T-cell (primary cell): Measurements from ENCODE around the gene SCN4A. TPM values are rescaled to one million over a fixed set of nuclear protein-coding genes. Genes with fewer than 3 reads are reported as not detected.

Experiments used
- ATAC-seq, 4 experiments: fragments of 200-7000 bp in 3 of 4; fragments of 150-1000 bp in 1 of 4; cut with Tn5 transposase; replicated peaks in 1 of 4; 1 replicate in 3 of 4; 2 replicates in 1 of 4; pipeline ENCODE4 v1.10.0; 2021; ENCODE audit warnings: moderate library complexity in 3 of 4, mild to moderate bottlenecking in 2 of 4, moderate number of reproducible peaks in 1 of 4
- CTCF ChIA-PET, 2 donors: fragments of 300-600 bp; sonication (Branson Sonifier 250); formaldehyde crosslinking; loops; one replicate each; lab custom pipeline; 2022; ENCODE audit warnings: antibody characterized with exemption in 2 of 2; lab: Charles Lee
- POLR2A ChIA-PET, 2 donors: fragments of 300-600 bp; sonication (Branson Sonifier 250); formaldehyde crosslinking; loops; one replicate each; lab custom pipeline; 2022; ENCODE audit warnings: antibody characterized with exemption in 2 of 2; lab: Charles Lee
- DNase-seq, 35 experiments: peaks; one replicate each; pipeline versions ENCODE4 v3.0.0 to v3.0.0-alpha.2; 2013 to 2023
- H3K27ac ChIP-seq: one replicate; pipeline ENCODE4 v1.5.1; 2013; ENCODE audit warnings: low read length
- H3K27me3 ChIP-seq, 2 experiments: replicated peaks in 1 of 2; 1 replicate in 1 of 2; 2 replicates in 1 of 2; pipeline versions ENCODE4 v1.6.1 to v1.7.0; 2013; ENCODE audit warnings: low read length in 1 of 2, mixed read lengths in 1 of 2; ENCODE audit not compliant: control insufficient read depth in 2 of 2, insufficient read depth in 2 of 2; ENCODE audit errors: extremely low read depth in 1 of 2
- H3K36me3 ChIP-seq, 2 donors: 1 replicate in 1 of 2; 2 replicates in 1 of 2; pipeline versions ENCODE4 v1.6.1 to v1.7.0; 2013; ENCODE audit warnings: low read length in 1 of 2; ENCODE audit not compliant: control insufficient read depth in 2 of 2, insufficient read depth in 1 of 2; ENCODE audit errors: extremely low read depth in 1 of 2
- H3K4me1 ChIP-seq, 2 experiments: 1 replicate in 1 of 2; 2 replicates in 1 of 2; pipeline versions ENCODE4 v1.6.1 to v1.7.0; 2013; ENCODE audit warnings: low read length in 2 of 2, mixed read lengths in 1 of 2; ENCODE audit not compliant: insufficient read depth in 2 of 2, control insufficient read depth in 1 of 2; ENCODE audit errors: extremely low read depth in 1 of 2
- H3K4me3 ChIP-seq, 2 donors: 1 replicate in 1 of 2; 2 replicates in 1 of 2; pipeline versions ENCODE4 v1.5.1 to v1.7.0; 2013; ENCODE audit warnings: mild to moderate bottlenecking in 2 of 2, low read length in 1 of 2, moderate library complexity in 1 of 2; ENCODE audit not compliant: control insufficient read depth in 1 of 2; ENCODE audit errors: extremely low read depth in 1 of 2
- H3K9me3 ChIP-seq: 2 replicates; pipeline ENCODE4 v1.7.0; 2013
- H3K27ac Mint-ChIP-seq, 2 donors: one replicate each; pipeline ENCODE4 v1.8.0; 2020 to 2021; ENCODE audit warnings: mild to moderate bottlenecking in 2 of 2, mixed read lengths in 2 of 2
- H3K27me3 Mint-ChIP-seq, 2 donors: one replicate each; pipeline ENCODE4 v1.8.0; 2021 to 2022; ENCODE audit warnings: mixed read lengths in 2 of 2
- H3K36me3 Mint-ChIP-seq: one replicate; pipeline ENCODE4 v1.8.0; 2021; ENCODE audit warnings: mixed read lengths
- H3K4me1 Mint-ChIP-seq, 3 donors: one replicate each; pipeline ENCODE4 v1.8.0; 2020 to 2022; ENCODE audit warnings: mixed read lengths in 3 of 3, mild to moderate bottlenecking in 1 of 3
- H3K4me3 Mint-ChIP-seq, 3 donors: one replicate each; pipeline ENCODE4 v1.8.0; 2020 to 2022; ENCODE audit warnings: mild to moderate bottlenecking in 3 of 3, mixed read lengths in 3 of 3, moderate library complexity in 3 of 3
- H3K9me3 Mint-ChIP-seq, 3 donors: one replicate each; pipeline ENCODE4 v1.8.0; 2020 to 2022; ENCODE audit warnings: mixed read lengths in 3 of 3
- WGBS: methylation state at CpG from one replicate; pipeline ENCODE4 v1.1.5; 2013; ENCODE audit warnings: missing lambda C conversion rate; ENCODE audit not compliant: insufficient coverage; 5-methylcytosine and 5-hydroxymethylcytosine counted together
- total RNA-seq, 35 experiments: library from RNA in 6 of 35; stranded (reverse) in 6 of 35; fragments of 120-200 nt in 1 of 35; gene quantifications; one replicate each; pipeline versions ENCODE4 v1.2.1 to v1.2.4 and lab custom pipeline; 2013 to 2026

Gene SCN4A
- total RNA-seq, 5 donors from 2014 or later (not counting 1 experiment from before 2014, with no cell fraction given): 0.13 to 0.18 (median 0.13) TPM; not detected in 2

- no peak overlapping the region for H3K4me3 ChIP-seq
- Mint-ChIP-seq H3K4me3 (no peak overlapping the region), H3K9me3 (no peaks in the 10 kb centered on the region), H3K4me1 (peaks cover 34 to 58% (median 48%) of the 10 kb centered on the region in 3 donors), H3K27ac (peak overlapping the region in 1 of 2 donors; percentile 36), H3K27me3 (no peaks in the 10 kb centered on the region), H3K36me3 (peaks cover 22% of the 10 kb centered on the region)
- peaks cover 17 to 62% of the 10 kb centered on the region in 2 donors for H3K36me3 ChIP-seq
- 91% methylated on average over 11 of the region's 13 CpGs for WGBS
- no peaks in the 10 kb centered on the region for H3K9me3 ChIP-seq
- H3K4me1 ChIP-seq: peaks cover 0 to 41% of the 10 kb centered on the region in 2 experiments
- ATAC-seq (no peak), DNase-seq (peak in 2 of 35 experiments; percentile 9 to 19)
- CTCF ChIA-PET: interaction anchor here in 1 of 2 donors (0.8 kb wide), 1 partner anchor 18 kb away, joined by 6 read pairs; no protein-coding TSS in a partner anchor
- POLR2A ChIA-PET: no interaction called here
- no peak overlapping the region for H3K27ac ChIP-seq
- no peaks in the 10 kb centered on the region for H3K27me3 ChIP-seq
Measured at GRCh38 chr17:64003526-64004121, 30.9 kb upstream of the SCN4A start.

- peaks cover 30 to 53% (median 45%) of the 10 kb centered on the region in 3 donors for H3K4me1 Mint-ChIP-seq
- H3K27ac Mint-ChIP-seq: no peak overlapping the region
- no peak overlapping the region for H3K4me3 ChIP-seq
- H3K27ac ChIP-seq: no peak overlapping the region
- H3K36me3 Mint-ChIP-seq: peaks cover 18% of the 10 kb centered on the region
- H3K27me3 Mint-ChIP-seq: no peaks in the 10 kb centered on the region
- H3K9me3 Mint-ChIP-seq: no peaks in the 10 kb centered on the region
- peaks cover 16 to 55% of the 10 kb centered on the region in 2 donors for H3K36me3 ChIP-seq
- H3K9me3 ChIP-seq: no peaks in the 10 kb centered on the region
- no peak overlapping the region for H3K4me3 Mint-ChIP-seq
- WGBS: 93% methylated on average over 17 of the region's 22 CpGs
- CTCF ChIA-PET: interaction anchor here in 1 of 2 donors (0.8 kb wide), 1 partner anchor 17 kb away, joined by 6 read pairs; no protein-coding TSS in a partner anchor
- peaks cover 0 to 42% of the 10 kb centered on the region in 2 experiments for H3K4me1 ChIP-seq
- DNase-seq (peak in 2 of 35 experiments; percentile 9 to 21), ATAC-seq (no peak)
- POLR2A ChIA-PET: no interaction called here
- peaks cover 0 to 1% of the 10 kb centered on the region in 2 experiments for H3K27me3 ChIP-seq
Measured at GRCh38 chr17:64002658-64003525, 30.2 kb upstream of the SCN4A start.

GRCh38 chr17:64001763-64002529 lies 29.2 kb upstream of the SCN4A start:
- no peaks in the 10 kb centered on the region for H3K9me3 Mint-ChIP-seq
- CTCF ChIA-PET: no interaction called here
- DNase-seq (peak in 2 of 35 experiments; percentile 11 to 19), ATAC-seq (no peak)
- POLR2A ChIA-PET: interaction anchor here in 1 of 2 donors (0.5 kb wide), 1 partner anchor 16 kb away, joined by 4 read pairs; no protein-coding TSS in a partner anchor
- no peak overlapping the region for H3K4me3 ChIP-seq
- H3K27me3 ChIP-seq: peaks cover 0 to 4% of the 10 kb centered on the region in 2 experiments
- peaks cover 26 to 48% (median 46%) of the 10 kb centered on the region in 3 donors for H3K4me1 Mint-ChIP-seq
- peaks cover 17% of the 10 kb centered on the region for H3K36me3 Mint-ChIP-seq
- no peak overlapping the region for H3K27ac ChIP-seq
- H3K27ac Mint-ChIP-seq: peak overlapping the region in 1 of 2 donors; percentile 16
- H3K4me3 Mint-ChIP-seq: no peak overlapping the region
- H3K27me3 Mint-ChIP-seq: no peaks in the 10 kb centered on the region
- 94% methylated on average over 5 of the region's 14 CpGs for WGBS
- no peaks in the 10 kb centered on the region for H3K9me3 ChIP-seq
- H3K4me1 ChIP-seq: peaks cover 4 to 40% of the 10 kb centered on the region in 2 experiments
- H3K36me3 ChIP-seq: peaks cover 10 to 48% of the 10 kb centered on the region in 2 donors

GRCh38 chr17:64001091-64001579 lies 28.4 kb upstream of the SCN4A start:
- no peak overlapping the region for H3K4me3 Mint-ChIP-seq
- Histone ChIP-seq H3K27ac (no peak overlapping the region), H3K36me3 (peaks cover 10 to 40% of the 10 kb centered on the region in 2 donors), H3K4me3 (no peak overlapping the region), H3K4me1 (peaks cover 4 to 32% of the 10 kb centered on the region in 2 experiments), H3K27me3 (peaks cover 0 to 4% of the 10 kb centered on the region in 2 experiments), H3K9me3 (no peaks in the 10 kb centered on the region)
- ChIA-PET POLR2A (interaction anchor here in 1 of 2 donors (0.5 kb wide), 1 partner anchor 17 kb away, joined by 4 read pairs; no protein-coding TSS in a partner anchor), CTCF (no interaction called here)
- WGBS: no CpG with 5 or more reads among the region's 7 CpGs
- no peaks in the 10 kb centered on the region for H3K9me3 Mint-ChIP-seq
- ATAC-seq (no peak), DNase-seq (peak in 1 of 35 experiments; percentile 22)
- H3K27ac Mint-ChIP-seq: no peak overlapping the region
- no peaks in the 10 kb centered on the region for H3K27me3 Mint-ChIP-seq
- peaks cover 22 to 43% (median 42%) of the 10 kb centered on the region in 3 donors for H3K4me1 Mint-ChIP-seq
- peaks cover 17% of the 10 kb centered on the region for H3K36me3 Mint-ChIP-seq

GRCh38 chr17:63999680-64000531 lies 27.2 kb upstream of the SCN4A start:
- DNase-seq: peak in 1 of 35 experiments; percentile 9
- no peaks in the 10 kb centered on the region for H3K9me3 Mint-ChIP-seq
- no peak for ATAC-seq

More at GRCh38 chr17:63999680-64000531, 27.2 kb upstream of the SCN4A start:
- peaks cover 0 to 4% of the 10 kb centered on the region in 2 experiments for H3K27me3 ChIP-seq
- peaks cover 4 to 32% of the 10 kb centered on the region in 2 experiments for H3K4me1 ChIP-seq
- Mint-ChIP-seq H3K4me1 (peaks cover 19 to 43% (median 35%) of the 10 kb centered on the region in 3 donors), H3K4me3 (peak overlapping the region; percentile 68 to 87 (median 79)), H3K27ac (peak overlapping the region; percentile 52 to 64), H3K27me3 (no peaks in the 10 kb centered on the region), H3K36me3 (peaks cover 13% of the 10 kb centered on the region)
- H3K36me3 ChIP-seq: peaks cover 10 to 29% of the 10 kb centered on the region in 2 donors
- POLR2A ChIA-PET: interaction anchor here in 1 of 2 donors (0.6 kb wide), 1 partner anchor 132 kb away, joined by 5 read pairs; no protein-coding TSS in a partner anchor
- no peak overlapping the region for H3K4me3 ChIP-seq
- 94% methylated on average over 19 of the region's 25 CpGs for WGBS
- H3K27ac ChIP-seq: no peak overlapping the region
- CTCF ChIA-PET: no interaction called here
- H3K9me3 ChIP-seq: no peaks in the 10 kb centered on the region
